SU-DHL-6 (cell line): ENCODE results near the gene RANBP2.

Experiments used
- H2AFZ ChIP-seq: fragments of 200-600 bp; sonication (generic); 2 replicates; pipeline ENCODE4 v1.6.1; 2014; ENCODE audit warnings: low read depth, mild to moderate bottlenecking, moderate library complexity, mixed read lengths, antibody characterized with exemption, low read length; ENCODE audit not compliant: severe bottlenecking
- H3F3A ChIP-seq: fragments of 200-600 bp; shearing (Covaris generic); 2 replicates; pipeline ENCODE4 v1.6.0; 2016; ENCODE audit warnings: antibody characterized with exemption, mild to moderate bottlenecking; ENCODE audit not compliant: insufficient read depth
- H3K27ac ChIP-seq: fragments of 200-600 bp; sonication (generic); 2 replicates; pipeline ENCODE4 v1.5.1; 2016; ENCODE audit warnings: low read depth, mild to moderate bottlenecking, low read length, moderate library complexity, mixed read lengths
- H3K27me3 ChIP-seq: fragments of 200-600 bp; sonication (generic), shearing (Covaris generic); 2 replicates; pipeline ENCODE4 v1.6.0; 2014; ENCODE audit warnings: mild to moderate bottlenecking, low read length
- H3K36me3 ChIP-seq: fragments of 200-600 bp; sonication (generic); 2 replicates; pipeline ENCODE4 v1.6.1; 2014; ENCODE audit warnings: mild to moderate bottlenecking, low read length, mixed read lengths
- H3K4me2 ChIP-seq: fragments of 300-600, 200-600 bp; shearing (Covaris generic), sonication (generic); 2 replicates; pipeline ENCODE4 v1.6.0; 2014; ENCODE audit warnings: low read length, low read depth, mild to moderate bottlenecking; ENCODE audit not compliant: poor library complexity, severe bottlenecking
- H3K4me3 ChIP-seq: fragments of 200-600 bp; sonication (generic); 2 replicates; pipeline ENCODE4 v1.5.1; 2014; ENCODE audit warnings: antibody characterized with exemption, low read length, mild to moderate bottlenecking, mixed read lengths; ENCODE audit not compliant: insufficient read depth, poor library complexity, severe bottlenecking
- H3K79me2 ChIP-seq: fragments of 200-600 bp; sonication (generic); 2 replicates; pipeline ENCODE4 v1.6.1; 2014; ENCODE audit warnings: mild to moderate bottlenecking, low read length, moderate library complexity; ENCODE audit not compliant: insufficient read depth
- H3K9ac ChIP-seq: fragments of 200-600 bp; sonication (generic); 2 replicates; pipeline ENCODE4 v1.7.0; 2014; ENCODE audit warnings: mild to moderate bottlenecking, low read length
- H3K9me2 ChIP-seq: fragments of 200-600 bp; sonication (generic); replicated peaks from 2 replicates; pipeline ENCODE4 v1.6.1; 2014; ENCODE audit warnings: low read length; ENCODE audit not compliant: insufficient read depth
- H3K9me3 ChIP-seq: fragments of 200-600 bp; sonication (generic); 2 replicates; pipeline ENCODE4 v1.6.1; 2014; ENCODE audit warnings: low read length, mixed read lengths; ENCODE audit not compliant: insufficient read depth
- H4K20me1 ChIP-seq: fragments of 200-600 bp; sonication (generic); 2 replicates; pipeline ENCODE4 v1.6.1; 2014; ENCODE audit warnings: low read depth, mild to moderate bottlenecking, antibody characterized with exemption, low read length, moderate library complexity, mixed read lengths
- CTCF ChIP-seq: fragments of 200-600 bp; sonication (generic); IDR thresholded peaks from one replicate; pipeline ENCODE4 v1.5.1; 2017; ENCODE audit warnings: antibody characterized with exemption, mild to moderate bottlenecking, low read length, moderate library complexity; ENCODE audit not compliant: insufficient read depth, poor library complexity, severe bottlenecking
- EZH2phosphoT487 ChIP-seq: fragments of 200-600 bp; sonication (generic), shearing (Covaris generic); conservative IDR thresholded peaks from 2 replicates; pipeline ENCODE4 v1.6.1; 2018; ENCODE audit warnings: mild to moderate bottlenecking, antibody characterized with exemption, low read length, moderate library complexity, mixed read lengths

Gene RANBP2

GRCh38 chr2:108813732-108814131, 94.5 kb downstream of the RANBP2 start:
- Histone ChIP-seq H4K20me1 (no peaks in the 10 kb centered on the region; the same call in 1 of the 2 replicates), H3K9me2 (no peaks in the 10 kb centered on the region), H3F3A (no peaks in the 10 kb centered on the region; the same call in 1 of the 2 replicates), H3K36me3 (peaks cover 77% of the 10 kb centered on the region), H3K4me2 (no peak overlapping the region), H3K27ac (no peak overlapping the region), H2AFZ (no peak overlapping the region), H3K79me2 (peaks cover 43% of the 10 kb centered on the region), H3K4me3 (no peak overlapping the region), H3K9me3 (no peaks in the 10 kb centered on the region; the same call in 1 of the 2 replicates), H3K27me3 (no peaks in the 10 kb centered on the region), H3K9ac (no peak overlapping the region)
- TF ChIP-seq EZH2phosphoT487 (no peak), CTCF (no peak)

GRCh38 chr2:108820482-108820881, 101.2 kb downstream of the RANBP2 start:
- no peaks in the 10 kb centered on the region for H3K9me3 ChIP-seq
- peaks cover 59% of the 10 kb centered on the region for H3K36me3 ChIP-seq

GRCh38 chr2:108823286-108823685, 104.0 kb downstream of the RANBP2 start:
- H3K4me3 ChIP-seq: no peak overlapping the region
- H3F3A ChIP-seq: peaks cover 12% of the 10 kb centered on the region
- no peaks in the 10 kb centered on the region for H3K79me2 ChIP-seq
- no peak overlapping the region for H3K4me2 ChIP-seq
- H3K9me3 ChIP-seq: no peaks in the 10 kb centered on the region
- H3K9ac ChIP-seq: no peak overlapping the region
- H3K27ac ChIP-seq: no peak overlapping the region
- no peaks in the 10 kb centered on the region for H3K27me3 ChIP-seq
- H3K9me2 ChIP-seq: no peaks in the 10 kb centered on the region
- H4K20me1 ChIP-seq: no peaks in the 10 kb centered on the region
- peaks cover 55% of the 10 kb centered on the region for H3K36me3 ChIP-seq
- H2AFZ ChIP-seq: no peak overlapping the region
- no peak for TF ChIP-seq CTCF

More at GRCh38 chr2:108820482-108820881, 101.2 kb downstream of the RANBP2 start:
- Histone ChIP-seq H3F3A (peaks cover 8% of the 10 kb centered on the region), H3K4me2 (no peak overlapping the region), H3K27me3 (no peaks in the 10 kb centered on the region), H3K79me2 (no peaks in the 10 kb centered on the region), H3K4me3 (no peak overlapping the region), H3K27ac (no peak overlapping the region), H3K9ac (no peak overlapping the region), H3K9me2 (no peaks in the 10 kb centered on the region), H4K20me1 (no peaks in the 10 kb centered on the region), H2AFZ (no peak overlapping the region)
- TF ChIP-seq EZH2phosphoT487 (no peak), CTCF (no peak)
